SK-N-DZ (cell line): ENCODE results near the gene HOXA2.

Experiments used
- DNase-seq: peaks from one replicate; pipeline ENCODE4 v3.0.0-alpha.2; 2015; ENCODE audit warnings: low spot score

HOXA2 gene

DNA sequence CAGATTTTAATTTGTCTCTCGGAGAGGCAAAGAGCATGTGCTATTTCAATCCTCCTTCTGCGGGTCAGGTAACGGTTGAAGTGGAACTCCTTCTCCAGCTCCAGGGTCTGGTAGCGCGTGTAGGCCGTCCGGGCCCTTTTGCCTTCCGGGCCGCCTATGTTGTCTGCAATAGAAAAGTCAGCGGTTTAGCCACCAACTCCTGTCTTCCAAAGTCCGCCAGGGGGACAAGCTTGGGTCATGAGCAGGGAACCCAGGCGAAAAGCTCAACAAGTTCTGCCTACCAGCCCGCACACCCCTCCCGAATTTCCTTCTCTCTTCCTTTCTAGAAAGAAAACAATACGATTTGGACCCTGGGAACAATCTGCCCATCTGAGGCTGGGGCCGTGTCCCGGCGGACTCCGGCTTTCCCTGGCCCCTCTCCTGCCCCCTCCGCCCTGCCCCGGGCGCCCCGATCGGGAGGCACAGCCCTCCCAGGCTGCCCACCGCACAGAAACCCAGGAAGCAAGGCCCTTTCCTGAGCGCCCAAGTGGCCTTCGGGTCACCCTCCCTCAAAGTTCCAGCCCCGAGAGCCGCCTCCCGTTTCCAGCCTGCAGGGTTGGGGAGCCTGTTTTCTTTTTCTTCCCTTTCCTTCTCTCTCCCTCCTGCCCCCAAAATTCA lies 39.6 kb upstream of the HOXA2 start:
- DNase-seq = no peak

DNA sequence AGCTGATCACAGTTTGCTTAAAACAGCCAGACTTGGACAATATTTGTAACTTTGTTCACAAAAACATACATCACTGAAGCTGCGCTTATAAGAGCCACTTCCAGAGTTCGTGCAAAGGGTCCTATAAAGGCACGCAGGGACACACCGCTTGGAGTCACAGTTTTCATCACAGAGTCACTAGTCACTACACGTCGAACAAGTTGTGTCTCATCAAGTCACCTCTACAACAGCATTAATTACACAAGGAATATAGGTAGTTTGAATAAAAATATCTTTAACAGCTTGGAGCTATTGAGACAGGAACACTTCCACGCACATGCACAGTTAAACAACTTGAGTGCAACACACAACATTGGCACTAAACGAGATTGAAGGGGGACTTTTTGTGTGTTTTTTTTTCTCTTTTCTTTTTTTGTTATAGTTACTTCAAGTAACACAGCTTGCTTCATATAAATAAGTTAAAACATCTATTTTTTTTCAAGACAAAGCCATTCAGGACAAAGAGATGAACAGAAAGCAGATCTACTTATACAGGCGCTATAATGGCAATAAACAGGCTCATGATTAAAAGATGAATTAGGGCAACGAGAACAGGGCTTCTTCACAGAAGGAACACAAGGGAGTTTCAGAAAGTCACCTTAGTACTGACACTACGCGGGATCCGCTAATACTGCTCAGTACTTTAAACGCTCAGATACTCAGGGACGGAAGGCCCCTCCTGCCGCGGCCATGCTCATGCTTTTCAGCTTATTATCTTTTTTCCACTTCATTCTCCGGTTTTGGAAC lies 38.8 kb upstream of the HOXA2 start:
- no peak for DNase-seq

DNA sequence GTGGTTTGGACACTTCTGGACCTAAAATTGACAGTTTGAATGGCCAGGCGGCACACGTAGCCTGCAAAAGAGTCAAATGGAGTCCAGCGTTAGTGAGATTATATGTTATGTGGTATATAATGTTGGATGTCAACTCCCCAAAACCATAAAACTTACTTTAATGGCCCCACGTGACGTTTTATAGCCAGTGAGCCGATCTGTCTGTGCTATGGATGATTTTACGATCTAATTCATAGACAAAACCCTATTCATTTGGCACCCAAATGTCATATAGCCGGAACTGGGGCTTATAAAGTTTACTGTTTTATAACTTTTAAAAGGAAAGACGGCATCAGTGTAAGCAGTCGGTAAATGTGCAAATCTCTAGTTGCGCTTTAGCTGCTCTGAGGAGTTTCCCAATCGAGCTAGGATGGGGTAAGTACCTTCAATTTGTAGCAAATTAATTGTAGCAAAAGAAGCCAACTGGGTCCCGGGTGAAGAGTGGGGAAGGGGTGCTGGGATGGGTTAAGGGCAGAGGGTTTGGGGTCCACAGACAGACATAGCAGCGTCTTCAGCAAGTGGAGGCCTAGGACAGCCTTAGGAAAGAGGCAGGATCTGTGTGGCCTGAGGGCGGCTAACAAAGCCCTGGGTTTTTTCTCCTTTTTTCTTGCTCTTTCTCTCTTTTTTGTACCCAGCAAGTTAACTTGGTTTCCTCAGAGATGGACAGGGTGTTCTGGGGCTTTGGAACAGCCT lies 37.8 kb upstream of the HOXA2 start:
- DNase-seq = no peak

DNA sequence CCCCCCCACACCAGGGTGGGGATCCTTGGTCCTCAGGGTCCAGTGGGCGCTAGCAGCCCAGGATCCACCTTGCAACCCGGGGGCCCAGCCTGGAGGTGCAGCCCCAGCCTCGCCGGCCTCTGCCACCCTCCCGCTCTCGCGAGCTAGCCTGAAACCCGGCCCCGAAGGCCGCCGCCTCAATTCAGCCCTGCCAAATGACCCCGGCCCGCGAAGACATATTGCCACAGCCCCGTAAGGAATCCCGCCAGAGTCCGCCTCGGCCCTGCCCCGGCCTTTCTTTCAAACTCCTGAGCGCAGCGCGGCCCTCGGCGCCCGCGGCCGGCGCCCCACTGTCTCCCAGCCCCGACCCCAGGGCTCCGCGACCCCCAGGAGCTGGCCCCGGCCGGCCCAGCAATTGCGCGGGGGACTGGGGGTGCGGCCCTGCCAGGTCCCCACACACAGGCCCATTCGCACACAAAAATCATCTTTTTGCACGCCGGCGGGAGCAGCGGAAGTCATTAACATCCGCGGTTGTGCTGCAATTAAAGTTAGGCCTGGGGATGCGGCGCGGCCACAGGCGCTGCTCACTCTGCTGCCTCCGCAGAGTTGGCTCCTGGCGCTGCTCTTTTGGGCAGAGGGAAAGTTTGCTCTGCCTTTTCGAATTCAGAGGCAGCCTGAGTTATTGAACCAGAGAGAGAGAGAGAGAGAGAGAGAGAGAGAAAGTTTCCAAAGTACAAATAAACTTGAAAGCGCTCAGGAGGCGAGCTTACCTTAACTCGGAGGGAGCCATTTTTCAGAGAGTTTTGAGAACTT lies 37.0 kb upstream of the HOXA2 start:
- DNase-seq = no peak

DNA sequence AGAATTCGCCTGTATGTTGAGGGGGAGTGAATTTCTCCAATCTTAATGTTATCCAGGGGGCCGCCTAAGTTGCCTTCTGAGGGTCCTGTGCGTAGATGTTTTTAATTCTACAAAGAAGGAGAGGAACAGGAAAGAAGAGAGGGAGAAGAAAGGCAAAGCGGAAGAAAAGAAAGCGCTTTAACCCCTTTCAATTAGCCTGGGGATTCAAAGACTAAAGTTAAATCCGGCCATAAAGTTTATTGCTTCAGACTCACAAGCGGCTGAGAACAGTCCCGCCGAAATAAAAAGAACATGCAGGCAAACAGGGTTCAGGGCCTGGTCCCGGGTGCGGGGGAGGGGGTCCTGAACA lies 36.5 kb upstream of the HOXA2 start:
- DNase-seq = no peak

DNA sequence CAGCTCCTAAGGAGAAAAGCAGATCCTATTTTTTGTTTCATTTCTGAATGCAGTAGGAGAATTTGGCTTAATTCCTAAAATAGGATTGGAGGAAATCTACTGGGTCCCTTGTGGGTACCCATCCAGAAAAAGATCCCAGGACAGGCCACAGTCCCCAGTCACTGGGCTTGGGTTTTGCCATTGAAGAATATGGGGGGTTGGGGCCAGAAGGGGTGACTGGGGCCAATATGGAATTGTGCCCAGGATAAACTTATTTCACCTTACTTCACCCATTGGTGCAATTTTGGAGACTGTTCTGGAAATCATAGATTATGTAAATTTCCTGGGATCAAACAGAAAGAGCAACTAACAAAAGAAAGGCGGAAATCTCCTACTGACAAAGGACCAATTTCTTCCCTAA lies 36.0 kb upstream of the HOXA2 start:
- DNase-seq = no peak

DNA sequence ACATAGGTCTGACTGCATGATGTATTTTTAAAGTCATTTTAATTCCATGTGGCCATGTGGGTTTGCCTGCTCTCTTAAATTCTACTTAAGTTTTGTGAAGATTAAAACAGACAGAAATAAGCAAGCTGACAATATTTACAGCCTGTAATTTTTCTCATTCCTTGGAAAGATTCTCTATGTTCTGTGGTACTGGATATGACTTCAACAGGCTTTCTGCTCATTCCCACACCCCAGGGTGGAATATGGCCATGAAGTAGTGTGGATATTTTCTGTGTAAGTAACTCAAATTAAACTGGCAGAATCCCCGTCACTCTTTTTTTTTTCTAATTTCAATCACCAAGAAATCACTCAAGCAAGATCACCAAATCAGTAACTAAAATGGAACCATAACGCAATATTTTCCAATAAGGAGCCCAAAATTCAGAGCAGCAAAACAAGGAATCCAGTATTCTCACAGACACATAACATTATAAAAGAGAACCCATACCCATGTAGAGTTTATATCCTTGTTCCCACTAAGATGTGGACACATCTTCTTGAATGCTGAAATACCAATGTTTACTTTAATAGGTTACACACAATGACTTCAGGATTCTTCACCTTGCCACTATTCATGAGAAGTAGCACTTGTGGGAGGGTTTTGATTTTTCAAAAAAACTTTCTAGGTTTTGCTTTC lies 35.3 kb upstream of the HOXA2 start:
- DNase-seq = no peak

DNA sequence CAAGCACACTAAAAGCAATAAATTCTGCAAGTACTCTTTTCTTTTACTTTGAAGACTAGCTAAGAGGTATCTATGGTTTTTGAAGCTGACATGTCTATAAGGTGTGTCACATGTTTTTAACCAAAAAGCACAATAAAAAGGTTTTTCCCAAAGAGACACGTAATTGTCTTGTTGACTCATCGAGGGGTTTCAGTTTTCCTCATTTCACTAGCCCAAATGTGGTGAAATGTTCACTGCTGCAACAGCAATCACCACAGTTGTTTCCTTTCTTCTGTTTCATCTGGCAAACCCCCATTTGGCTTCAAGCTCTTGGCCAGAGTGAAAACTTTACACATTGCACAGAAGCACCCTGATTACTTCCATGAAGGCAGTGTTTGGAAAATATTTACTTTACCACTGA lies 31.9 kb upstream of the HOXA2 start:
- no peak for DNase-seq

DNA sequence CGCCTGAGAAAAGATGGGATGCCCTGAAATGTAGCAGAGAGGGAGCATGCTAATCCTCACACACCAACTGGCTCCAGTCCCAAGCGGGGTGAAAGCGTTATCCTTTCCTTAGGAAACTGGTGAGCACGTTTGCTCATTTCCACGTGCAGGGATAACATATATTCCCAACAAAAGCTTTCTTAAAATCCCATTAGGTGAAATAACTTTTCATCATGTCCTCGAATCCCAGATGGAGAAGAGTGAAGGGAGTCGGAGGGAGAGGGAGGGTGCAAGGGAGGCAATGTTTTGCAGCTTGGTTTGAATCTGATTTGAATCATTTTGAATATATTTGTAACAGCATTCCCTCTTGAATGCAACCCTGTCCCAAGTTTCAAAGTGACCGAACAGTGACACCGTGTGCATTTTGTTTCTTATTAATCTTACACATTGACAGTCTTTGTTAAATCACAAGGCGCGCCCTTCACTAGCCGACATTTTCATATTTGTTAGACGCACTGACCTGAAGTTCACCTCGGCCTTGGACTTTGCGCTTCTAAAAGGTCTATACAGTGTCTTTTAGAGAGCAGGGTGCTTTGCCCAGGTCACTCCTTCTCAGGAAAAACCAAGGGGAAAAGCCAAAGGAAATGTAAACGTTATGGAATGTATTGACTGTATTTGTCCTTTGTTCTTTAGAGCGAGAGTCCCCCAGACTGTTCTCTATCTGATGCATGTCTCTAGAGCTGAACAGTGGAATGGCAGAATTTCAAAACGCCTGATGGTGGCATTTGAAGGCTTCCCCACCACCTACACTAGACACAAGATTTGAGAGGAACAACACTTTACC lies 31.1 kb upstream of the HOXA2 start:
- no peak for DNase-seq

DNA sequence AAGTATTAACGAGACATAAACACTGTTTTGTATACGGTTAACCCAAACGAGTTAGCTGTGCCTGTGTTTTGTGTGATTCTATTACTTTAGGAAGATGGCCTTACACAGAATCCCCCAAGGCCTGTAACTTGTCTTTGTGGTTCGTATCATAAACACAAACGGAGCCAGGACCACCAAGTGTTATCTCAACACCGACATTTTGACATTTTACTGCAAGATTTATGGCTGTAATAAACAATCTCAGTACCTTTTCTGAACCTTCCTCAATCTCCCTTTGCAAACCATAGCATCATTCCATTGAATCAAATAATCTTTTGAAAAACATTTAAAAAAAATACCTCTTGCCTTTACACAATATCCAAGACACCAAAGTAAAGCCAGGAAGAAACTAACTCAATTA lies 30.5 kb upstream of the HOXA2 start:
- DNase-seq = no peak

DNA sequence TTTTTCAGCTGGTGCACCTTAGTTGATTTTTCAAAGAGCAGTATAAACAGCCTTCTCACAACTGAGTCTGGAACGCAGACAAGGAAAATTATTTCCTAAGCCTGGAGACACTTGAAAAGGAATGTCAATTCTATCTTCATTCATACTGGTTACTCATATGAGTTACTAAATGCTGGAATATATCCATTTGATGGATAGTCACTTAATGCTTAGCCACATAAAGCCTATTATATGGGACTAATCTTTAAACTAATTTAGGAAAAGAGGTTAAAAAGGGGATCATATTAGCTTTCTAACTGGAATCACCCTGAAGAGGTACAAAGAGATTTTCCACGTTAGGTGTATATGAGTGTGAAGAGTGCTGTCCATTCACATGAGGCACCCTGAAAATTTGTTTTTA lies 29.7 kb upstream of the HOXA2 start:
- no peak for DNase-seq

DNA sequence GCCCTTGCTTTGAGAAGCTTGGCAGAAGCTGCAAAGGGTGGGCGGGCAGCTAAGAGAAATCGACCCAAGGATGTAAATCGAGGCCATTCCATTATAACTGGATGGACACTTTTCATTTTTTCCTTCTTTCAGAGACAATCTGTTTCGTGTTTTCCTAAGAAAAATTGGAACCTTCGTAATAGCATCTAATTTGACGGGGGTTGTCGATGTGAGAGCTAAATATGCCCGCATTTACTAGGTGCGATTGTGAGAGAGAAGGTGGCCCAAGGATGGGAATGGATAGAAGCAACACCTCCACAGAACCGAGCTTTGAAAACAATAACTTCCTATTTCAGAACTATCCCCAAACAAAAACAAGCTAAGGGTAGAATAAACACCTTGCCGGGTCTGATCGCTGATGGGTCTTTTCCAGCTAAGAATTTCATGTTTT lies 28.9 kb upstream of the HOXA2 start:
- DNase-seq = no peak

DNA sequence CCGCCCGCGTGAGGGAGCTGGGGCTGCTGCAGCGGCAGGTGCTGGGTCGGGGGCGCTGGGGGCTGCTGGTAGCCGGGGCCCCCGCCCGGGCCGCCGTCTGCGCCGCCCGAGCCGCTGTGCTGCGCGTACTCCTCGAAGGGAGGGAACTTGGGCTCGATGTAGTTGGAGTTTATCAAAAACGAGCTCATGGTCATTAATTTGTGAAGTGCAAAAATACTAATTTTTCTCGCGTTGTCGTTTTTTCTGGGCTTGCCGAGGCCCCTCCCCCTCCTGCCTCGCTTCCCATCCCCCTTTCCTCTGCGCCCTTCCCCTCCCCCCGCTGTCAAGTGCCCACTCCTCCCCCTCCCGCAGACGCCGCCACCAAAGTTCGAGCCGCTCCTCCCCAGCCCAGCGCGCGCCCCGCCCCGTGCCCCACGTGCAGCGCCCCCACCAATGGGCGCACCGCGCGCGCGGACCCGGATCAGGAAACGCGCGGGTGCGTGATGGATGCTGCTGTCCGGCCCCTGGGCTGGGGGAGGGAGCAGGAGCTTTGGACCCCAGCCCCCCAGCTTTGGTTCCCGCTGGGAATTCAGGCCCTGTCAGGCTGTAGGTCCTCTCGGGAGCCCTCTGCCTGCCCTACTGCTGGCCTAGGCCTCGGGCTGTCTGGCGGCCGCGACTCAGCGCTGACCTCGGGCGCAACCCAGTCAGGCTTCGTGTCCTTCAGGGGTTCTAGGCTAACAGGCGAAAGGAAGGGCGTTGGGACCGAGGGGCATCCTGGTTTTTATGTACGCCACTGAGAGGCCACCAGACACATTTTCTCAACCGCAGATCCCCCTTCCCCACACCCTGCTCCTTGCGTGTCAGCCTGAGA lies 28.3 kb upstream of the HOXA2 start, which contains the start of gene HOXA4:
Gene HOXA4 (minus strand): TSS at position 218 of the 850 bp plus-strand sequence. CDS start 24 bp downstream, at position 194.
- no peak for DNase-seq

DNA sequence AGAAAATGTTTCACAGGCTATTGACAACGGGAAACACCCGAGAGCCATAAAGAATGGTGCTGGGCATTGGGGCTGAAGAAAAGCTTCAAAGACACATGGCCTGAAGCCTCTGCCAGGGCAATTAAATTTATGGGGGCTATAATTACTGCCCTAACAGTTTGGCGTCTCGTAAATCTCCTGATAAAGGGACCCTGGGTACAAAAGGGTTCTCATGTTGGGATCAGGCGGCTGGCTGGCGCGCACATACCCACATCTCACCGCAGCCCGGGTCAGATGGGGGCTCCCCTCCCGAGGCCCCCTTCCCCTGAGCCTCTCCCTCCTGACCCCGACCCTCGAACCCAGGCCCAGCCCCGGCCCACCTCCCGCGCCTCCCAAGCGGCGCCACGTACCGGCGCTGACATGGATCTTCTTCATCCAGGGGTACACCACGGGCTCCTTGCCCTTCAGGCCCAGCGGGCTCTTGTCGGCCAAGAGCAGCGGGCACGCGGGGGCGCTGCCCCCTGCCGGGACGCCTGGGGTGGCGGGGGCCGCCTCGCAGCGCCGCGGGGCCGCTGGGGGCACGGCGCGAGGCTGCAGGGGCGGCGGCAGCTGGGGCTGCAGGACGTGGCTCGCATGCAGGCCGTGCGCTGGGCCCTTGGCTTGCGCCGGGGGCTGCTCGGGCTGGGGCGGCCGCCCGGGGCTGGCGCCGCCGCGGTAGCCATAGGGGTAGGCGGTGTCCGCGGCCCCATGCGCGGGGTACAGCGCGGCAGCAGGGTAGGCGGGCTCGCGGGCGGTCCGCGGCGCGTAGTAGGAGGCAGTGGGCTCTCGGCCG lies 27.5 kb upstream of the HOXA2 start:
- DNase-seq = no peak

DNA sequence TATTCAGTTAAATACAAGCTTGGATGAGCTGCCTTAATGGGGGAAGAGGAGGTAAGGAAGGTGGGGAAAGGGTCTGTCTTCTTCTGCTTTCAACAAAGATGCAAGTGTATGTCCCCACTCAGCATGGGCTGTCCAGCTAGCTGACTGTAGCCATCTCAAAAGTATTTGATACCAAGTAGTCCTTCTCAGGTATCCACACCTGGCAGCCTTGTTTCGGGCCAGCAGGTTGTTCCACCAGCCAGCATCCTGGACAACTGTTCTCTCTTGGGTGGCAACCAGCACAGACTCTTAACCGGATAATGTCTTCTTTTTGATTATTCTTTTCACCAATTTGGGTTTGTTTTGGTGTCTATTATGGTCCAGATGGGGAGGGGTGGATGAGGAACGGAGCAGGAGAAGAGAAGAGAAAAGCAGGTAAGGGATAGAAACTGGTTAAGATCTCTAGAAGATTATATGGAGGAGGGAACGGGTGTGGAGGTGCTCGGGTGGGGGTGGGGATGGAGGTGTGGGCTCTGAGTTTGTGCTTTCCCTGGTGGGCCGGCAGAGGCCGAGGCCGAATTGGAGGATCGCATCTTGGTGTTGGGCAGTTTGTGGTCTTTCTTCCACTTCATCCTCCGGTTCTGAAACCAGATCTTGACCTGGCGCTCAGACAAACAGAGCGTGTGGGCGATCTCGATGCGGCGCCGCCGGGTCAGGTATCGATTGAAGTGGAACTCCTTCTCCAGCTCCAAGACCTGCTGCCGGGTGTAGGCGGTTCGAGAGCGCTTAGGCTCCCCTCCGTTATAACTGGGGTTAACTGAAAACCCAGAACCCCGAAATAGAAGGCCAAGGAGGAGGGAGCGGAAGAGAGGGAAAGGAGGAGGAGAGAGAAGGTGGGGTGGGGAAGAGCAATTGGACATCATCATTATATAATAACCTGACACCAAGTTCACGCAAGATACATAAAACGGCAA lies 26.6 kb upstream of the HOXA2 start:
- DNase-seq = no peak

DNA sequence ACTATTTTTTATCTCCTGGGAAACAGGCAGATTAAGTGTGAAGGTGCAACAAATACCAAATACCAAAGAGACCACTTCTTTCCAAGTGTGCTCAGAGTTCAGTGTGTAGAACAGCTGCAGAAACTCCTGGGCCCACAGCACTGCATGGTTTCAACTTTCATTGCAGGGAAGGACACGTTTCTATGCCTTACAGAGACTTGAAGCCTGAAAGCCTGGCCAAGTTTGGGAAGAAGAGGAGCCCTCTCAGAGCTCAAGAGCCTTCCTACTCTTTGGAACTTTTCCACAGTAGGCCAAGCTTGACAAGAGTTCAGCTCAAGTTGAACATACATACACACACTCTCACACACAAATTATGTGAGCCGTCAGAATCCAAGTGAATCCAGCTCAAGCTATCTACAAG lies 25.6 kb upstream of the HOXA2 start:
- no peak for DNase-seq

DNA sequence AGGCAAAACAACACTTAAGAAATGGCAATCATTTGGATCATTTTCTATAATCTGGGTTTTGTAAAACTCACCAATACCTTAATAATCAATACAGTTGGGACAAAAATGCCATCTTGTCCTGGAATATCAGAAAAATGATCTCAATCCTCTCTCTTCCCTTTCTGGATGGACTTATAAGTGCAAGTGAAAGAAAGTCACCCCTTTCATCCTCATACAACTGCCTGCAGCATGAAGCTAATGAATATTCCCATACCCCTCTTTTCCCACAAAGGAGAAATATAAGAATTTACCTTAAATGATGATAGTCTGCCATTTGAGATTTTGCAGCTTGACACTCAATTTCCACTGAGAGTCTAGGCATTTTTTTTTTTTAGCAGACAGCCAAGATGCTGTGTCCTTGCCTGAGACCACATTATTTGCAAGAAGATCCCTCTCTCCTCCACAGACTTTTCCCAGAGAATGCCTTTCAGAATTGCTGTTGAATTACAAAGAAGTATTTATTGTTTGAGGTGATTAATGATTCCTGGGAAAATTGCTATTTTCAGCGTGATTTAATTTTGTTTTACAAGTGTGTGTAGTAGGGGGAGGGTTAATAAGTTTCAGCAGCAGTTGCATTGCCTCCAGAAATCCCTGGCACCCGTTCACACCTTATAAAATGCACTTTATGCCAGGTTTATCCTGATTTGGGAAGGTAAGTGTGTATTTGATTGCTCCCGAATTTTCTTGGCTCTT lies 24.3 kb upstream of the HOXA2 start:
- no peak for DNase-seq
